Esophagus squamous epithelium (tissue), 5 donors: ENCODE results near the gene CAMK4. TPM values are rescaled to one million over a fixed set of nuclear protein-coding genes. Genes with fewer than 3 reads are reported as not detected.

Source experiments
- DNase-seq: peaks from one replicate; lab custom pipeline; 2025; lab: John Stamatoyannopoulos, UW
- H3K27ac ChIP-seq, 4 donors: fragments of 200-600 bp; sonication (generic); one replicate each; pipeline ENCODE4 v1.5.1; 2016 to 2019; ENCODE audit warnings: mild to moderate bottlenecking in 1 of 4
- H3K27me3 ChIP-seq, 4 donors: fragments of 200-600 bp; sonication (generic); 1 replicate in 3 of 4; 2 replicates in 1 of 4; pipeline versions ENCODE4 v1.5.1 to v1.6.0; 2017 to 2021; ENCODE audit warnings: antibody characterized with exemption in 1 of 4
- H3K36me3 ChIP-seq, 3 donors: fragments of 200-600 bp; sonication (generic); one replicate each; pipeline ENCODE4 v1.5.1; 2016 to 2019
- H3K4me1 ChIP-seq, 3 donors: fragments of 200-600 bp; sonication (generic); one replicate each; pipeline ENCODE4 v1.5.1; 2017 to 2019
- H3K4me3 ChIP-seq, 4 donors: fragments of 200-600 bp; sonication (generic); 1 replicate in 3 of 4; 2 replicates in 1 of 4; pipeline ENCODE4 v1.5.1; 2016 to 2019; ENCODE audit warnings: mild to moderate bottlenecking in 2 of 4, moderate library complexity in 1 of 4
- H3K9me3 ChIP-seq, 3 donors: fragments of 200-600 bp; sonication (generic); one replicate each; pipeline ENCODE4 v1.5.1; 2016 to 2019
- POLR2A ChIP-seq, 4 donors: fragments of 450-650 bp; IDR thresholded peaks; one replicate each; pipeline ENCODE4 v1.6.1; 2017; ENCODE audit warnings: antibody characterized with exemption in 4 of 4, mild to moderate bottlenecking in 4 of 4, moderate library complexity in 3 of 4
- WGBS, 2 donors: methylation state at CpG; one replicate each; pipeline ENCODE4 v1.1.5; 2018; 5-methylcytosine and 5-hydroxymethylcytosine counted together
- intact Hi-C: fragments of 100-400 bp; cut with DNase I; formaldehyde crosslinking; loops from one replicate; pipeline ENCODE4 v1.15.0; 2022
- total RNA-seq, 4 donors: library from RNA; depleted of rRNA; stranded (reverse); fragments of >200 nt; gene quantifications; one replicate each; pipeline ENCODE4 v1.1.0, GENCODE V29; 2016
- TF ChIP-seq, protein P1 (sequence below), 6 experiments: fragments of 450-650 bp in 4 of 6; fragments of 200-600 bp in 2 of 6; sonication (generic) in 2 of 6; IDR thresholded peaks; one replicate each; pipeline ENCODE4 v1.5.1; 2016 to 2019; ENCODE audit warnings: antibody characterized with exemption in 6 of 6, mild to moderate bottlenecking in 4 of 6, moderate library complexity in 4 of 6
- donor health status: DM: yes; HTN: yes; CAD: no.

Gene CAMK4
- total RNA-seq, 4 donors from 2014 or later = 1.5 to 3.2 (median 2.6) TPM

DNA sequence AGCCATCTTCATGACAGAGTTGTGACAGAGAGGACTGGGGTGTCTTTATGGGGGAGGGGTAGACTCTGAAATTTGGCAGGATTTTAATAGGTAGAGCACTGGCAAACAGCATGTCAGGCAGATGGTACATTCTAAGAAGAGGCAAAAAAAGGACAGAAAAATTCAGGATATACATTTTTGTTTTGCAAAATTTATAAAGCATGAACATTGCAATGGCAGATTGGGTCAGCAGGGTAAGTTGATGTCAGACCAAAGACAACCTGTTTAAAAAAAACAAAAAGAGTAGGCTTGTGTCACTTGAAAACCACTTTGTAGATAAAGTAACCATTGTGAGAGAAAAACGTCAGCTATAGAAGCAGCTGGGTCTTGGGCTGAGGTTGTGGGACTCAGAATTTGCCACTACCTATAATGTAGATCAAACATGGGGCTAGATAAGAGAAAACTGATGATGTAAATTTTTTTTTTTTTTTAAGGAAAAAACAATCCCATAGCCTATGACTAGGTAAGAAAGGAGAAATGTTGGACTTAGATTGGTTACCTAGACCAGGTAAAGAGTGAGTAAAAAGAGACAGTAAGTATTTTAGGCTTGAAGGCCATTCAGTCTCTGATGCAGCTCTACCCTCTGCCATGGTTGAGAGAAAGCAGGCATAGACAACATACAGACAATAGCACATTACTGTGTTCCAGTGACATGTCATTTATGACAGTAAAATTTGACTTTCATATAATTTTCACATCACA lies 8.3 kb downstream of the CAMK4 start:
- 64 to 67% methylated on average over 1 of the region's 1 CpG for WGBS, 2 donors
- TF ChIP-seq POLR2A (IDR thresholded peaks at IDR 0.05) = no peak
- TF ChIP-seq, protein P1, sequence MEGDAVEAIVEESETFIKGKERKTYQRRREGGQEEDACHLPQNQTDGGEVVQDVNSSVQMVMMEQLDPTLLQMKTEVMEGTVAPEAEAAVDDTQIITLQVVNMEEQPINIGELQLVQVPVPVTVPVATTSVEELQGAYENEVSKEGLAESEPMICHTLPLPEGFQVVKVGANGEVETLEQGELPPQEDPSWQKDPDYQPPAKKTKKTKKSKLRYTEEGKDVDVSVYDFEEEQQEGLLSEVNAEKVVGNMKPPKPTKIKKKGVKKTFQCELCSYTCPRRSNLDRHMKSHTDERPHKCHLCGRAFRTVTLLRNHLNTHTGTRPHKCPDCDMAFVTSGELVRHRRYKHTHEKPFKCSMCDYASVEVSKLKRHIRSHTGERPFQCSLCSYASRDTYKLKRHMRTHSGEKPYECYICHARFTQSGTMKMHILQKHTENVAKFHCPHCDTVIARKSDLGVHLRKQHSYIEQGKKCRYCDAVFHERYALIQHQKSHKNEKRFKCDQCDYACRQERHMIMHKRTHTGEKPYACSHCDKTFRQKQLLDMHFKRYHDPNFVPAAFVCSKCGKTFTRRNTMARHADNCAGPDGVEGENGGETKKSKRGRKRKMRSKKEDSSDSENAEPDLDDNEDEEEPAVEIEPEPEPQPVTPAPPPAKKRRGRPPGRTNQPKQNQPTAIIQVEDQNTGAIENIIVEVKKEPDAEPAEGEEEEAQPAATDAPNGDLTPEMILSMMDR (IDR thresholded peaks at IDR 0.05) = no peak
- H3K36me3 ChIP-seq = no peaks in the 10 kb centered on the region
- no peak overlapping the region for H3K27ac ChIP-seq
- no peaks in the 10 kb centered on the region for H3K9me3 ChIP-seq
- H3K4me1 ChIP-seq = peaks cover 0 to 6% (median 0%) of the 10 kb centered on the region in 3 donors
- H3K4me3 ChIP-seq = no peak overlapping the region
- intact Hi-C loops = no loop called here
- DNase-seq = no peak
- H3K27me3 ChIP-seq = peaks cover 0 to under 1% (median 0%) of the 10 kb centered on the region in 4 donors

DNA sequence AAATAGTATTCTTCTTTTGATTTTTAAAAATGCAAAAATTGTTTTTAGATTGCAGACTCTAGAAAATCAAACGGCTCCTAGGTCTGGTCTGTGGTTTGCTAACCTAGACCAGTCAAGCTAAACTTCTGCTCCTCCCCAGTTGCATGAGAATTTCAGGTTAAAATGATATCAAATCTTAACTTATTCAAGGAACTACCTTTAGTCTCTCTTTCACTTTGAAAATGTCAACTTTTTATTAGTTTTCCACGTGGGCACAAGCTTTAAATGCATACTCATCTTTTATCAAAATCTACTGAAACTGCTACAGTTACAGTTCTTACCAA lies 8.8 kb downstream of the CAMK4 start:
- DNase-seq = no peak
- Histone ChIP-seq H3K9me3 (no peaks in the 10 kb centered on the region), H3K36me3 (no peaks in the 10 kb centered on the region), H3K27ac (no peak overlapping the region), H3K4me1 (peaks cover 0 to under 1% (median 0%) of the 10 kb centered on the region in 3 donors), H3K4me3 (no peak overlapping the region), H3K27me3 (no peaks in the 10 kb centered on the region)
- WGBS, 2 donors = 60 to 68% methylated on average over 2 of the region's 2 CpGs
- intact Hi-C loops = no loop called here
- TF ChIP-seq, protein P1 (IDR thresholded peaks at IDR 0.05) = no peak
- TF ChIP-seq POLR2A (IDR thresholded peaks at IDR 0.05) = no peak

DNA sequence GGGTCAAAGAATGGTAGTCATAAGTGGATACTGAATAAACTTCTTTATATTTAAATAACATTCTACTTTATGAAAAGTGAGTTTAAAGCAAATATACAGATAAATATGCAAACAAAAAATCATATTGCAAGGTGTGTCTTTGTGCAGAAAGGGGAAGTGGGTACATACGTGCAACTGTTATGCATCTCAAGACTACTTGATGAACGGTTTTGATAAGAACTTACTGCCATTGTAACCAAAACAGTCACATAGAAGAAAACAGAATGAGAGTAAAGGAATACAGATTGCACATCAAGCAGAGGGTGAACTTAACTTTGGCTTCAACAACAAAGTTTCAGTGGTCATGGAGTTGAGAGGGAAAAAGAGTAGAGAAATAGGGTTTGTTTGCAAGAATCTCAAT lies 9.9 kb downstream of the CAMK4 start:
- Histone ChIP-seq H3K27me3 (no peaks in the 10 kb centered on the region), H3K4me3 (no peak overlapping the region), H3K27ac (no peak overlapping the region), H3K36me3 (no peaks in the 10 kb centered on the region), H3K4me1 (no peaks in the 10 kb centered on the region), H3K9me3 (no peaks in the 10 kb centered on the region)
- DNase-seq = no peak
- intact Hi-C loops = no loop called here
- no peak for TF ChIP-seq POLR2A (IDR thresholded peaks at IDR 0.05)
- TF ChIP-seq, protein P1 (IDR thresholded peaks at IDR 0.05) = no peak
- 69 to 95% methylated on average over 2 of the region's 2 CpGs for WGBS, 2 donors

DNA sequence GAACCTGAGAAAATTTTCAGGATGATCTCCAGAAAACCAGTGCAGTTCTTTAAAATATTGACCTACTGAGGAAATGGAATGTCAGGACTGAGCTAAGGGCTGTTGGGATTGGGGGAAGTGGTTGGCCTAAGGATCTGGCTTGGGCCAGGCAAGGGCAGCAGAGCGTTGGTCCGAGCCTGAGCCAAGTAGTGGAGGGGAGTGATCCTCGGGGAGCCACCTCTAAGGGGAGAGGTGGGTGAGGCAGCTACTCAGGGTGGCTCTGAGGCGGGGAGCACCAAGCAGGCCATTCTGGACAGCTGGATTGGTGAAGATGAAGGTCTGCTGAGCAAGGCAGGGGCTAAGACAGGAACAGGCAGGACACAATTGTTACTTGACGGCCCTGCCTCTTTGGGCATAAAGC lies 11.5 kb downstream of the CAMK4 start:
- Histone ChIP-seq H3K4me1 (no peaks in the 10 kb centered on the region), H3K36me3 (no peaks in the 10 kb centered on the region), H3K9me3 (no peaks in the 10 kb centered on the region), H3K27me3 (no peaks in the 10 kb centered on the region), H3K27ac (no peak overlapping the region), H3K4me3 (no peak overlapping the region)
- WGBS, 2 donors = 81 to 96% methylated on average over 4 to 5 of the region's 5 CpGs
- DNase-seq = no peak
- TF ChIP-seq, protein P1 (IDR thresholded peaks at IDR 0.05) = no peak
- no peak for TF ChIP-seq POLR2A (IDR thresholded peaks at IDR 0.05)
- intact Hi-C loops = no loop called here

GRCh38 chr5:111236348-111236747 lies 12.2 kb downstream of the CAMK4 start:
- WGBS, 2 donors = 63 to 100% methylated on average over 2 of the region's 2 CpGs
- TF ChIP-seq, protein P1 (IDR thresholded peaks at IDR 0.05) = no peak
- no peak for TF ChIP-seq POLR2A (IDR thresholded peaks at IDR 0.05)
- no peaks in the 10 kb centered on the region for H3K36me3 ChIP-seq

More at GRCh38 chr5:111236348-111236747, 12.2 kb downstream of the CAMK4 start:
- Histone ChIP-seq H3K4me3 (no peak overlapping the region), H3K27me3 (no peaks in the 10 kb centered on the region), H3K27ac (no peak overlapping the region), H3K4me1 (no peaks in the 10 kb centered on the region), H3K9me3 (no peaks in the 10 kb centered on the region)
- intact Hi-C loops = no loop called here
- no peak for DNase-seq
